Measurements from ENCODE around the gene SCUBE1. TPM values are rescaled to one million over a fixed set of nuclear protein-coding genes. Genes with fewer than 3 reads are reported as not detected.

The SCUBE1 gene
- total and polyA plus RNA-seq, 4 donors, result 1.6 to 7.9 (median 5.0) TPM

GRCh38 chr22:43384863-43385262 is 41.7 kb upstream of the SCUBE1 start:
- H3K27ac ChIP-seq (ENCODE audit: low read depth in 1 of 2, low read length in 1 of 2), result no peak overlapping the region
- TF ChIP-seq CTCF (IDR thresholded peaks at IDR 0.05; ENCODE audit: control extremely low read depth, extremely low read depth), result no peak
- WGBS, 2 donors, result 61 to 72% methylated on average over 5 of the region's 5 CpGs
- no peak for DNase-seq
- H3K4me1 ChIP-seq (ENCODE audit: control insufficient read depth in 5 of 5, insufficient read depth in 5 of 5, low read length in 5 of 5), result peaks cover 0 to 3% (median 0%) of the 10 kb centered on the region in 5 donors
- ATAC-seq (ENCODE audit: insufficient read depth, low FRiP score), result no peak
- no peak overlapping the region for H3K9ac ChIP-seq (ENCODE audit: insufficient read depth in 1 of 2, low read length in 2 of 2)
- H3K36me3 ChIP-seq (ENCODE audit: control insufficient read depth in 4 of 4, insufficient read depth in 4 of 4, low read length in 4 of 4), result no peaks in the 10 kb centered on the region
- no peak overlapping the region for H3K4me3 ChIP-seq
- H3K9me3 ChIP-seq (ENCODE audit: control insufficient read depth in 4 of 4, insufficient read depth in 3 of 4, low read length in 3 of 4), result no peaks in the 10 kb centered on the region
- peaks cover 0 to 9% (median 0%) of the 10 kb centered on the region in 3 donors for H3K27me3 ChIP-seq (ENCODE audit: control insufficient read depth in 3 of 3, insufficient read depth in 3 of 3, low read length in 2 of 3)

- no peaks in the 10 kb centered on the region for H3K36me3 ChIP-seq (ENCODE audit: control insufficient read depth in 4 of 4, insufficient read depth in 4 of 4, low read length in 4 of 4)
- WGBS, 2 donors, result 47 to 48% methylated on average over 6 of the region's 6 CpGs
- ATAC-seq (ENCODE audit: insufficient read depth, low FRiP score), result no peak
These were observed 38.5 kb upstream of the SCUBE1 start for GRCh38 chr22:43381693-43382092.

GRCh38 chr22:43377896-43378704 is 34.9 kb upstream of the SCUBE1 start:
- ATAC-seq (ENCODE audit: insufficient read depth, low FRiP score), result no peak
- Histone ChIP-seq H3K9me3 (ENCODE audit: control insufficient read depth in 4 of 4, insufficient read depth in 3 of 4, low read length in 3 of 4) (peaks cover 0 to 4% (median 2%) of the 10 kb centered on the region in 4 donors), H3K4me1 (ENCODE audit: control insufficient read depth in 5 of 5, insufficient read depth in 5 of 5, low read length in 5 of 5) (peaks cover 0 to 21% (median 5%) of the 10 kb centered on the region in 5 donors), H3K4me3 (no peak overlapping the region), H3K27me3 (ENCODE audit: control insufficient read depth in 3 of 3, insufficient read depth in 3 of 3, low read length in 2 of 3) (peaks cover 0 to 5% (median 3%) of the 10 kb centered on the region in 3 donors), H3K36me3 (ENCODE audit: control insufficient read depth in 4 of 4, insufficient read depth in 4 of 4, low read length in 4 of 4) (no peaks in the 10 kb centered on the region), H3K27ac (ENCODE audit: low read depth in 1 of 2, low read length in 1 of 2) (no peak overlapping the region), H3K9ac (ENCODE audit: insufficient read depth in 1 of 2, low read length in 2 of 2) (no peak overlapping the region)
- DNase-seq, result peak; percentile 57 to 83 (median 76)
- no peak for TF ChIP-seq CTCF (IDR thresholded peaks at IDR 0.05; ENCODE audit: control extremely low read depth, extremely low read depth)
- WGBS, 2 donors, result 20 to 21% methylated on average over 8 of the region's 8 CpGs

More at GRCh38 chr22:43381693-43382092, 38.5 kb upstream of the SCUBE1 start:
- Histone ChIP-seq H3K9me3 (ENCODE audit: control insufficient read depth in 4 of 4, insufficient read depth in 3 of 4, low read length in 3 of 4) (peaks cover 0 to 2% (median 0%) of the 10 kb centered on the region in 4 donors), H3K27ac (ENCODE audit: low read depth in 1 of 2, low read length in 1 of 2) (peak overlapping the region in 1 of 2 donors; percentile 63), H3K9ac (ENCODE audit: insufficient read depth in 1 of 2, low read length in 2 of 2) (no peak overlapping the region), H3K27me3 (ENCODE audit: control insufficient read depth in 3 of 3, insufficient read depth in 3 of 3, low read length in 2 of 3) (no peaks in the 10 kb centered on the region), H3K4me3 (no peak overlapping the region), H3K4me1 (ENCODE audit: control insufficient read depth in 5 of 5, insufficient read depth in 5 of 5, low read length in 5 of 5) (peaks cover 0 to 21% (median 7%) of the 10 kb centered on the region in 5 donors)
- no peak for TF ChIP-seq CTCF (IDR thresholded peaks at IDR 0.05; ENCODE audit: control extremely low read depth, extremely low read depth)
- peak; percentile 57 to 89 (median 67) for DNase-seq
